Chondrocyte (in vitro differentiated cells): Measurements from ENCODE around the gene PFKFB3. TPM values are rescaled to one million over a fixed set of nuclear protein-coding genes. Genes with fewer than 3 reads are reported as not detected.

Source experiments
- DNase-seq: peaks from one replicate; pipeline ENCODE4 v3.0.0; 2021; ENCODE audit warnings: mixed read lengths, low spot score
- H3K27ac Mint-ChIP-seq: one replicate; pipeline ENCODE4 v1.8.0; 2021; ENCODE audit warnings: mild to moderate bottlenecking, moderate library complexity, mixed read lengths; ENCODE audit not compliant: unreplicated experiment
- H3K27me3 Mint-ChIP-seq: 2 replicates; pipeline ENCODE4 v1.8.0; 2021; ENCODE audit warnings: low read depth, mixed read lengths
- H3K36me3 Mint-ChIP-seq: 2 replicates; pipeline ENCODE4 v1.8.0; 2021; ENCODE audit warnings: low read depth, mixed read lengths
- H3K4me1 Mint-ChIP-seq: 2 replicates; pipeline ENCODE4 v1.8.0; 2021; ENCODE audit warnings: low read depth, mild to moderate bottlenecking, mixed read lengths
- H3K4me3 Mint-ChIP-seq: one replicate; pipeline ENCODE4 v1.8.0; 2021; ENCODE audit warnings: mild to moderate bottlenecking, moderate library complexity, mixed read lengths; ENCODE audit not compliant: unreplicated experiment
- H3K9me3 Mint-ChIP-seq: 2 replicates; pipeline ENCODE4 v1.8.0; 2021; ENCODE audit warnings: low read depth, mixed read lengths
- CTCF ChIP-seq: fragments of 200-600 bp; sonication (generic); IDR thresholded peaks from 2 replicates; pipeline ENCODE4 v1.5.0; 2021; ENCODE audit warnings: antibody characterized with exemption, mild to moderate bottlenecking, moderate library complexity
- total RNA-seq: library from RNA; stranded (reverse); gene quantifications from 3 replicates; pipeline ENCODE4 v1.2.1, GENCODE V29; 2021

The PFKFB3 gene
- total RNA-seq, 1 donor from 2014 or later: 46.5 TPM

DNA sequence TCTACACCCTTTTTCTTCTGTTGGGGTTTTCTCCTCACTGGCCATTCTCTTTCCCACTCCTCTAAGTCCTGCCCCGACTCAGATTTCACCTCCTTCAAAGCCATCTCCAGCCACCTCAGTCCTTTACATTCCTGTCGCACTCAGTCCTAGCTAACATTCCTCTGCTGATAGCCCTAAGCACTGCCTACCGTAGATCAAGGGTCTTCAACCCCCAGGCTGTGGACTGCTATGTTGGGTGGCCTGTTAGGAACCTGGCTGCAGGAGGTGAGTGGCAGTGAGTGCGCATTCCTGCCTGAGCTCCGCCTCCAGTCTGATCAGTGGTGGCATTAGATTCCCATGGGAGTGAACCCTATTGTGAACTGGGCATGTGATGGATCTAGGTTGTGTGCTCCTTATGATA lies 11.2 kb downstream of the PFKFB3 start:
- no peak for DNase-seq
- H3K27ac Mint-ChIP-seq: no peak overlapping the region
- peaks cover 46% of the 10 kb centered on the region for H3K4me1 Mint-ChIP-seq
- TF ChIP-seq CTCF: no peak
- no peaks in the 10 kb centered on the region for H3K9me3 Mint-ChIP-seq
- no peak overlapping the region for H3K4me3 Mint-ChIP-seq
- H3K27me3 Mint-ChIP-seq: no peaks in the 10 kb centered on the region
- H3K36me3 Mint-ChIP-seq: peaks cover 27% of the 10 kb centered on the region

DNA sequence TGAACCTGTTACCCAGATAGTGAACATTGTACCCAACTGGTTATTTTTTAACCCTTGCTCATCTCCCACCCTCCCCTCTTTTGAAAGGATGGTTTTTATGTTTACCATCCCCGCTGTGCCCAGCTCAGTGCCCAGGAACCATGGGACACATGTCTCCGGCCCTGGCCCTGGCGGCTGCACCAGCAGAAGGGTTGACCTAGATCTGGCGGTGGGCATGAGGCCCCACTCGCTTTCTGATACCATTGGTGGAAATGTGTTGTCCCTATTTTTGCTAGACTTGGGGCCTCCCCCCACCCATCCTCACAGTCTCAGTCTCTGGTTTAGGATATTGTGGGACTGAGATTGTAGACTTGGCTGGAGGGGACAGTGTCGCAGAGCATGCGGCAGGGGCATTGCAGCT lies 11.9 kb downstream of the PFKFB3 start:
- Mint-ChIP-seq H3K36me3 (peaks cover 30% of the 10 kb centered on the region), H3K9me3 (no peaks in the 10 kb centered on the region)
- DNase-seq: no peak

DNA sequence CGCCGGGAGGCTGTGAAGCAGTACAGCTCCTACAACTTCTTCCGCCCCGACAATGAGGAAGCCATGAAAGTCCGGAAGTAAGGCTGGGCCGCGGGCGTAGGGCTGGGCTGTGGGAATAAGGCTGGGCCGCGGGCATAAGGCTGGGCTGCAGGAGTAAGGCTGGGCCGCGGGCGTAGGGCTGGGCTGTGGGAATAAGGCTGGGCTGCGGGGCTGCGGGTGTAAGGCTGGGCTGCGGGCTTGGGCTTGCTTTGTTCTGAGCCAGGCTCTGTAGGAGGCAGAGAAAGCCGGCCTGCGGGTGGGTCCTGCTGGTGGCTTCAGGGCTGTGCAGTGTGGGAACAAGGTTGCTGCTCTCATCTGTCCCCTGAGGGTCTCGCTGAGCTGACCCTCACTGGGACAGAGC lies 12.5 kb downstream of the PFKFB3 start:
- Mint-ChIP-seq H3K4me1 (peaks cover 43% of the 10 kb centered on the region), H3K27me3 (no peaks in the 10 kb centered on the region), H3K9me3 (no peaks in the 10 kb centered on the region), H3K4me3 (no peak overlapping the region), H3K36me3 (peaks cover 31% of the 10 kb centered on the region), H3K27ac (peak overlapping the region; percentile 61)
- DNase-seq: no peak
- TF ChIP-seq CTCF: no peak

More for the DNA sequence above, 11.9 kb downstream of the PFKFB3 start:
- Mint-ChIP-seq H3K27ac (no peak overlapping the region), H3K4me3 (no peak overlapping the region), H3K4me1 (peaks cover 46% of the 10 kb centered on the region), H3K27me3 (no peaks in the 10 kb centered on the region)
- no peak for TF ChIP-seq CTCF

DNA sequence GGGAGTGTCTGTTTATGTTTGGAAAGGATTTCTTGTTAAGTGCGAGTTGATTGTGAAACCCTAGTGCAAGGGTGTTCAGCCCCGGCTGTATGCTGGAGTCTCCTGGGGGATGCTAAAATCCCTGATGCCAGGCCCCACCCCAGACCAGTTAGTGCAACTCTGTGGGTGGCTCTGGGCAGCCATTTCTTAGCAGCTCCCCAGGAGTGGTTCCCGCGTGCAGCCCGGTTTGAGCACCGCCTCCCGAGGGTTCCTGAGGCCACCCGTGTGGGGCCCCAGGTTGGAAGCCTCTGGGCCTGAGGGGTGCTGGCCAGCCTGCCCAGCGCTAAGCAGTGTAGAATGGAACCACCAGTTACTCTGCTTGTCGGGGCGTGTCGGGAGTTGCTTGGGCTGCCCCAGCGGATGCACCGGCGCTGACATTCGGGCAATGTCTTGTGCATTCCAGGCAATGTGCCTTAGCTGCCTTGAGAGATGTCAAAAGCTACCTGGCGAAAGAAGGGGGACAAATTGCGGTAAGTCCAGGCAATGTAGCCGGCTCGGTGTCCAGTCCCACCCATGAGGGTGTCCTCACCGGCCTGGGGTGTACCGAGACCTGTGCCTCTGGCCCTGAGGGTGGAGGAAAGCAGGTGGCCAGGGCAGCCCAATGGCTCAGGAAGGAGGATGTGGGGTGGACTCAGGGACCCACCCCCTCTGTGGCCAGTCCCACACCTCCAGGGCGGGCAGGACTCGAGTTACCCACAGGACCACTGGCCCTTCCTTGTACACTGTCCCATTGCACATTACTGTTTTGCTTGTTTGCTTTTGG lies 13.2 kb downstream of the PFKFB3 start:
- no peak for DNase-seq
- peaks cover 36% of the 10 kb centered on the region for H3K36me3 Mint-ChIP-seq

GRCh38 chr10:6216916-6217315 lies 14.2 kb downstream of the PFKFB3 start:
- Mint-ChIP-seq H3K27ac (no peak overlapping the region), H3K4me1 (peaks cover 42% of the 10 kb centered on the region)

More for the DNA sequence above, 13.2 kb downstream of the PFKFB3 start:
- H3K27ac Mint-ChIP-seq: no peak overlapping the region
- H3K27me3 Mint-ChIP-seq: no peaks in the 10 kb centered on the region
- no peak for TF ChIP-seq CTCF
- peaks cover 45% of the 10 kb centered on the region for H3K4me1 Mint-ChIP-seq
- H3K4me3 Mint-ChIP-seq: no peak overlapping the region
- H3K9me3 Mint-ChIP-seq: no peaks in the 10 kb centered on the region

More at GRCh38 chr10:6216916-6217315, 14.2 kb downstream of the PFKFB3 start:
- no peak for DNase-seq
- no peak for TF ChIP-seq CTCF
- H3K27me3 Mint-ChIP-seq: no peaks in the 10 kb centered on the region
- H3K36me3 Mint-ChIP-seq: peaks cover 43% of the 10 kb centered on the region
- no peaks in the 10 kb centered on the region for H3K9me3 Mint-ChIP-seq
- H3K4me3 Mint-ChIP-seq: no peak overlapping the region
